ENCODE results near the gene LRGUK.

LRGUK gene

DNA sequence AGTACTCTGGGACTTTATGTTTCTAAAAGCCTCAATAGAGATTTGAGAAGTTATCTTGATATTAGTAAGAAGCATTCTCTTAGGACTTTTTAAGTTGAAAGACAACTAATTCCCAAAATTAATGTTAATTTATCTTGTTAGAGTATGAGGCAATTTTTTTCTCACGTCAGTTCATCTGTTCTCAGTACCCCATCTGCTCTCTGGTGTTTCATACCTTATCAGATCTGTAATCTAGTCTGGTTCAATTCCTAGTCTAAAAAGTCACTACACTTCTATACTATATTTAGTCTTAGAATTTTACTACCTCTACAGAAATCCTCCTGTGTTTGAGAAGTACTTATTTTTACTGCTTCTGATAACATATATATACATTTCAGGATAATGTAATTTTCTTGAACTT lies 66.1 kb downstream of the LRGUK start:
- Histone ChIP-seq H3K79me2 (no peaks in the 10 kb centered on the region), H3K9me3 (ENCODE audit: control insufficient read depth, low read length) (no peaks in the 10 kb centered on the region), H3K36me3 (ENCODE audit: control insufficient read depth, insufficient read depth, low read length) (no peaks in the 10 kb centered on the region), H3K4me1 (no peaks in the 10 kb centered on the region), H3K27ac (no peak overlapping the region), H3K4me3 (ENCODE audit: low read depth, low read length) (no peak overlapping the region), H3K9ac (no peak overlapping the region), H3K27me3 (ENCODE audit: control insufficient read depth, insufficient read depth, low read length) (no peaks in the 10 kb centered on the region), H3K4me2 (ENCODE audit: low read length) (no peak overlapping the region), H2AFZ (no peak overlapping the region)
- TF ChIP-seq, protein P1, sequence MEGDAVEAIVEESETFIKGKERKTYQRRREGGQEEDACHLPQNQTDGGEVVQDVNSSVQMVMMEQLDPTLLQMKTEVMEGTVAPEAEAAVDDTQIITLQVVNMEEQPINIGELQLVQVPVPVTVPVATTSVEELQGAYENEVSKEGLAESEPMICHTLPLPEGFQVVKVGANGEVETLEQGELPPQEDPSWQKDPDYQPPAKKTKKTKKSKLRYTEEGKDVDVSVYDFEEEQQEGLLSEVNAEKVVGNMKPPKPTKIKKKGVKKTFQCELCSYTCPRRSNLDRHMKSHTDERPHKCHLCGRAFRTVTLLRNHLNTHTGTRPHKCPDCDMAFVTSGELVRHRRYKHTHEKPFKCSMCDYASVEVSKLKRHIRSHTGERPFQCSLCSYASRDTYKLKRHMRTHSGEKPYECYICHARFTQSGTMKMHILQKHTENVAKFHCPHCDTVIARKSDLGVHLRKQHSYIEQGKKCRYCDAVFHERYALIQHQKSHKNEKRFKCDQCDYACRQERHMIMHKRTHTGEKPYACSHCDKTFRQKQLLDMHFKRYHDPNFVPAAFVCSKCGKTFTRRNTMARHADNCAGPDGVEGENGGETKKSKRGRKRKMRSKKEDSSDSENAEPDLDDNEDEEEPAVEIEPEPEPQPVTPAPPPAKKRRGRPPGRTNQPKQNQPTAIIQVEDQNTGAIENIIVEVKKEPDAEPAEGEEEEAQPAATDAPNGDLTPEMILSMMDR (IDR thresholded peaks at IDR 0.05) = no peak

GRCh38 chr7:134195252-134195651 lies 68.1 kb downstream of the LRGUK start:
- TF ChIP-seq, protein P1 (IDR thresholded peaks at IDR 0.05) = no peak
- Histone ChIP-seq H3K27me3 (ENCODE audit: control insufficient read depth, insufficient read depth, low read length) (no peaks in the 10 kb centered on the region), H3K9me3 (ENCODE audit: control insufficient read depth, low read length) (no peaks in the 10 kb centered on the region), H3K27ac (no peak overlapping the region), H3K4me3 (ENCODE audit: low read depth, low read length) (no peak overlapping the region), H2AFZ (no peak overlapping the region), H3K36me3 (ENCODE audit: control insufficient read depth, insufficient read depth, low read length) (no peaks in the 10 kb centered on the region), H3K4me1 (no peaks in the 10 kb centered on the region), H3K79me2 (no peaks in the 10 kb centered on the region), H3K9ac (no peak overlapping the region), H3K4me2 (ENCODE audit: low read length) (no peak overlapping the region)

DNA sequence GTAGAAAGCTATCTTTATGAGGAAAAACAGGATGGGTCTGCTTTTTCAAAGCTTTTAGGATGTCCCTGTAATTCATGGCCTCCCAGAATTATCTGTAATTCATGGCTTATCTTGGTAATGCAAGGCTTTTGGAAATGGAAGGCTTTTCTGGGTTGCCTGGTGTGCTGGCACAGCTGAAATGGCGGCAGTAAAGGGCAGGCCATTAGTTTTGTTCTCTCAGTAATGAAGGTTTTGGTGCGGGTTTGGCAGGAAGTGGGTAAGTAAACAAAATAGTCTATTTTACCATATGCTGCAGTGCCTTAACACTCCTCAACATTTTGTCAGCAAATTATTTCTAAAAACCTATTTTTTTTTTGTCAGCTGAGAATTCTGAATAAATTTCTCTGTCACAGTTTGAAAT lies 69.3 kb downstream of the LRGUK start:
- Histone ChIP-seq H3K27ac (no peak overlapping the region), H3K9me3 (ENCODE audit: control insufficient read depth, low read length) (no peaks in the 10 kb centered on the region), H2AFZ (no peak overlapping the region), H3K79me2 (no peaks in the 10 kb centered on the region), H3K4me2 (ENCODE audit: low read length) (no peak overlapping the region), H3K9ac (no peak overlapping the region), H3K27me3 (ENCODE audit: control insufficient read depth, insufficient read depth, low read length) (no peaks in the 10 kb centered on the region), H3K4me3 (ENCODE audit: low read depth, low read length) (no peak overlapping the region), H3K36me3 (ENCODE audit: control insufficient read depth, insufficient read depth, low read length) (no peaks in the 10 kb centered on the region), H3K4me1 (no peaks in the 10 kb centered on the region)
- TF ChIP-seq, protein P1 (IDR thresholded peaks at IDR 0.05) = no peak

DNA sequence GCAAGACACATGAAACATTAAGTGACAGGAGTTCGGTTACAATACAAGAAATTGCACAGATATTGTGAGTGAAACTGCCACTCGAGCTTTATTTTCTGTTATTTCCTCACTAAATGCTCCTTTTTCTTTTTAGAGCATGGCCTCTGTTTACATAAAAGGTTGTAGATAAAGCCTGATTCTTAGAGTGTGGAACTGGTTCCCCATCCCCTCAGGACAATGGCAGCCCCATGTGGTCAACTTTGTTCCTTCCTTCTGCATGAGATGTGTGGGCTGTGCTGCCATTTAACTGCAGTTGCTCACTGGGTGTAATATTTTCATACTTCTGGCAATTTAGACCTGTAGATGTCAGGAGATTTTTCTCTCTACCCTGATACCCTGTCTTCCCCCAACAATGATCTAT lies 70.2 kb downstream of the LRGUK start:
- Histone ChIP-seq H3K4me1 (no peaks in the 10 kb centered on the region), H3K9ac (no peak overlapping the region), H3K9me3 (ENCODE audit: control insufficient read depth, low read length) (no peaks in the 10 kb centered on the region), H3K79me2 (no peaks in the 10 kb centered on the region), H3K4me2 (ENCODE audit: low read length) (no peak overlapping the region), H3K4me3 (ENCODE audit: low read depth, low read length) (no peak overlapping the region), H3K27ac (no peak overlapping the region), H2AFZ (no peak overlapping the region), H3K27me3 (ENCODE audit: control insufficient read depth, insufficient read depth, low read length) (no peaks in the 10 kb centered on the region), H3K36me3 (ENCODE audit: control insufficient read depth, insufficient read depth, low read length) (no peaks in the 10 kb centered on the region)
- TF ChIP-seq, protein P1 (IDR thresholded peaks at IDR 0.05) = no peak

DNA sequence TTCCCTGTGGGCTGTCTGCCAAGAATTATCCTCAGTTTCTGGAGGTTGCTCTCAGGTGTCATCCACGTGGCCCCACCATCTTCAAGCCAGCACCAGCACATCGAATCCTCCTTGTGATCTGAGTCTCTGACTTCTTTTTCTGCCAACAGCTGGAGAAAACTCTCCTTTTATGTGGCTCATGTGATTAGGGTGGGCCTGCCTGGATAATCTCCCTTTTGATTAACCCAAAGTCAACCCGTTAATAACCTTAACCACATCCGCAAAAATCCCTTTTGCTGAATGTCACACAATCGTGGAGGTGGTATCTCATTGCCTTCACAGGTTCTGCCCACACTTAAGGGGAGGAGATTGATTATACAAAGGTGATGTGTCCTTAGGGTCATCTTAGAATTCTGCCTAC lies 73.8 kb downstream of the LRGUK start:
- Histone ChIP-seq H3K27ac (no peak overlapping the region), H3K9me3 (ENCODE audit: control insufficient read depth, low read length) (no peaks in the 10 kb centered on the region), H2AFZ (no peak overlapping the region), H3K4me2 (ENCODE audit: low read length) (no peak overlapping the region), H3K79me2 (no peaks in the 10 kb centered on the region), H3K4me1 (no peaks in the 10 kb centered on the region), H3K4me3 (ENCODE audit: low read depth, low read length) (no peak overlapping the region), H3K36me3 (ENCODE audit: control insufficient read depth, insufficient read depth, low read length) (no peaks in the 10 kb centered on the region), H3K27me3 (ENCODE audit: control insufficient read depth, insufficient read depth, low read length) (no peaks in the 10 kb centered on the region), H3K9ac (no peak overlapping the region)
- TF ChIP-seq, protein P1 (IDR thresholded peaks at IDR 0.05) = no peak
